Adipocyte (in vitro differentiated cells): ENCODE measurements around the gene MED23.

Experiments used
- DNase-seq: peaks from one replicate; pipeline ENCODE4 v3.0.0-alpha.2; 2015; ENCODE audit warnings: low read depth
- H3K27me3 ChIP-seq: replicated peaks from 2 replicates; pipeline ENCODE4 v1.7.0; 2013; ENCODE audit warnings: mild to moderate bottlenecking, low read length, moderate library complexity; ENCODE audit not compliant: control insufficient read depth, insufficient read depth
- H3K36me3 ChIP-seq: 2 replicates; pipeline ENCODE4 v1.7.0; 2013; ENCODE audit warnings: low read length, mild to moderate bottlenecking, moderate library complexity; ENCODE audit not compliant: control insufficient read depth, insufficient read depth, severe bottlenecking
- H3K4me1 ChIP-seq: 2 replicates; pipeline ENCODE4 v1.7.0; 2013; ENCODE audit warnings: mild to moderate bottlenecking, low read length, moderate library complexity; ENCODE audit not compliant: control insufficient read depth, insufficient read depth
- H3K4me3 ChIP-seq: 2 replicates; pipeline ENCODE4 v1.7.0; 2013; ENCODE audit warnings: mild to moderate bottlenecking, low read length, moderate library complexity
- H3K9ac ChIP-seq: 2 replicates; pipeline ENCODE4 v1.7.0; 2013; ENCODE audit warnings: mild to moderate bottlenecking, low read length, moderate library complexity
- H3K9me3 ChIP-seq: 2 replicates; pipeline ENCODE4 v1.7.0; 2013; ENCODE audit warnings: mild to moderate bottlenecking, low read length, moderate library complexity; ENCODE audit not compliant: control insufficient read depth

Gene MED23

DNA sequence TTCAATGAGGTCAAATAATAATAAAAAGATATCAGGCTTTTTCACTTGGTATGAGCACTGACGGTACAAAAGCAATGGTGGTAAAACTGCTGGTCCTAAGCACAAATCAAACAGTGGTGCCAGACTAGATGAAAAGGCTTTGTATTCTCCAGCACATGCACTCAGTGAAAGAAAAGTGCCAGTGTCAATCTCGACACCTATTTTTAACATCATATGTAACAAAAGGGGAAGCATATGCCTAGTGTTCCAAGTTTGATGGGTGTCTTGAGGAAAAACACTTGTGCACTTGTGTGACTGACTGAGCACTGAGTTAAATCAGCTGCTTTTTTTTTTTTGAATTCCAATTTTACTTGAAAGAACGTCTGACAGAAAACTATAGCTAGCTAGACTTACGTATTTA is 27.3 kb downstream of the MED23 start:
- H3K9me3 ChIP-seq, result no peaks in the 10 kb centered on the region
- peaks cover 93% of the 10 kb centered on the region for H3K36me3 ChIP-seq
- H3K9ac ChIP-seq, result no peak overlapping the region
- DNase-seq, result no peak
- no peak overlapping the region for H3K4me3 ChIP-seq
- no peaks in the 10 kb centered on the region for H3K4me1 ChIP-seq
- H3K27me3 ChIP-seq, result no peaks in the 10 kb centered on the region

GRCh38 chr6:131597446-131597845 is 30.6 kb downstream of the MED23 start:
- Histone ChIP-seq H3K9ac (no peak overlapping the region), H3K9me3 (no peaks in the 10 kb centered on the region), H3K4me3 (no peak overlapping the region), H3K36me3 (peaks cover 95% of the 10 kb centered on the region), H3K27me3 (no peaks in the 10 kb centered on the region), H3K4me1 (no peaks in the 10 kb centered on the region)
- peak; percentile 6 for DNase-seq

DNA sequence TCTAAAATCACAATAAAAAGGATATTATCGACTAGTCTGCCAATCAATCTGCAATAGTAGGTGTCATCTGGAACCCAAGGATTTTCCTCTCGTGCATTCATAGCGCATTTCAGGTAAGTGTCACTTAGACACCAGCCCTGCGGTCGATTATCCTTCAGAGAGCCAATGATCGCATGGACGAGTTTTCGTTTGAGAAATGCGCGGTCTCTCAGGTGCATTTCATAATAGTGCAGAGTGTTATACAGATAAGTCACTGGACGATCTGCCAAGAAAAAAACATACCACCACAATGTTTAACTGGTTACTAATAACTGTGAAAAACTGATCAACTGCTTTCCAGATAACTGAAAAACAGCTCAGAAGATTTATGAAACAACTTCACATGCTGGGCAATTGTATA is 34.0 kb downstream of the MED23 start:
- no peaks in the 10 kb centered on the region for H3K4me1 ChIP-seq
- H3K4me3 ChIP-seq, result no peak overlapping the region
- H3K9ac ChIP-seq, result no peak overlapping the region
- DNase-seq, result no peak
- H3K36me3 ChIP-seq, result peaks cover 90% of the 10 kb centered on the region
- H3K27me3 ChIP-seq, result no peaks in the 10 kb centered on the region
- no peaks in the 10 kb centered on the region for H3K9me3 ChIP-seq

DNA sequence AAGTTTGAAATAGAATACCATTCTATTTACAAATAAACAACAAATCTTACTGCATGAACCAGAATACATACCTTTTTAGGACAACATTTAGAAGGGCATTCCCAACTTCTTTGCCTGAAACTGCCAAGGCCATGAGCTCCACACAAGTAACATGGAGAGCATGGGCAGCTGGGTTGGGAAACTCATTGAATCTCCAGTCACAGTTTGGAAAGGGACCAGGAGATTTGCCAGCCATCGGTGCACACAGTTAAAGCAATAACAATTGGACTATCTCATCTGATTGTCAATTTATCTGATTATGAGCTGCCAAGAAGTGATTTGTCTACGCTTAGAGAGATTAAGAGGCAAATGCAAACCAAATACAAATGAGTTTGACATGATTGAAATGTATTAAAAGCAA is 35.1 kb downstream of the MED23 start:
- H3K27me3 ChIP-seq, result no peaks in the 10 kb centered on the region
- DNase-seq, result no peak
- H3K36me3 ChIP-seq, result peaks cover 90% of the 10 kb centered on the region
- no peak overlapping the region for H3K9ac ChIP-seq
- H3K4me1 ChIP-seq, result no peaks in the 10 kb centered on the region
- no peaks in the 10 kb centered on the region for H3K9me3 ChIP-seq
- no peak overlapping the region for H3K4me3 ChIP-seq

- Histone ChIP-seq H3K36me3 (peaks cover 95% of the 10 kb centered on the region), H3K9me3 (no peaks in the 10 kb centered on the region), H3K4me1 (no peaks in the 10 kb centered on the region), H3K27me3 (no peaks in the 10 kb centered on the region), H3K4me3 (no peak overlapping the region), H3K9ac (no peak overlapping the region)
- DNase-seq, result no peak
Observed at GRCh38 chr6:131588643-131589042, 39.4 kb downstream of the MED23 start.

DNA sequence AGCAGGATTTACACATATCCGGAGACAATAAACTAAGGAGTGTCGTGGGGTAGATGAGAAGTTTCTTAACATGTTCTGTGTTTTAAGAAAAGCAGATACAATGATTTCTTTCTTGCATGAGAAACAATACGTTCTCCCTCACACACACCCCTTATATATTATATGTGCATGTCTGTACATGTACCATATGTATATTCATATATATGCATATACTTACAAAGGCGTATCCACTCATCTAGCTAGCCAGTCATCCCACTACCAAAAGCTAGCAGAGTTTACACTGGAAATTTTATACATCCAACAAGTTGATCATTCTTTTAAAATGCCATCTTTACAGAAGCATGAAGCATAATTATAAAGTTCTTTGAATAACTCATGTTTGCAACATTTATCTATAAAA is 40.1 kb downstream of the MED23 start:
- Histone ChIP-seq H3K9ac (no peak overlapping the region), H3K4me3 (no peak overlapping the region), H3K36me3 (peaks cover 95% of the 10 kb centered on the region), H3K9me3 (no peaks in the 10 kb centered on the region), H3K27me3 (no peaks in the 10 kb centered on the region), H3K4me1 (no peaks in the 10 kb centered on the region)
- DNase-seq, result no peak

GRCh38 chr6:131586543-131586942 is 41.5 kb downstream of the MED23 start:
- Histone ChIP-seq H3K9me3 (no peaks in the 10 kb centered on the region), H3K9ac (no peak overlapping the region), H3K36me3 (peaks cover 95% of the 10 kb centered on the region), H3K27me3 (no peaks in the 10 kb centered on the region), H3K4me1 (no peaks in the 10 kb centered on the region), H3K4me3 (no peak overlapping the region)
- no peak for DNase-seq

DNA sequence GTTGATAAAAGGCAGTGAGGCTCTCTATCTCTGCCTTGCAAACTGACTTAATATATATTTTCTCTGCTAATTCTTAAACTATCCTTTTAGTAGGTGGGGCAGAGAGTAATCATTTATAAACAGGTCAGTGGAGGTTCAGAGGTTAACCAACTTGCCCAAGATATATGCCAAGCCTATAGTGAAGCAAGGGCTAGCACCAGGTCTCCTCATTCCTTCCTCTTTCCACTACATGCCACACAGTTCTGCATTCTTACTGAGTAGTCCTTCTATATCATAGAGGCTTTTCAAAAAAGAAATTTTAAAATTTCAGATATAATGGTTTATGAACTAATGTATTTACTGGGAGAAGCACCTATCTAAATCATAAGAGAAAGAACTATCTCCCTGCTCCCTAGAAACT is 46.5 kb downstream of the MED23 start:
- no peak overlapping the region for H3K4me3 ChIP-seq
- DNase-seq, result no peak
- H3K9me3 ChIP-seq, result no peaks in the 10 kb centered on the region
- H3K9ac ChIP-seq, result no peak overlapping the region
- no peaks in the 10 kb centered on the region for H3K27me3 ChIP-seq
- H3K36me3 ChIP-seq, result peaks cover 87% of the 10 kb centered on the region
- H3K4me1 ChIP-seq, result no peaks in the 10 kb centered on the region

GRCh38 chr6:131575834-131576478 is 52.1 kb downstream of the MED23 start:
- H3K27me3 ChIP-seq, result no peaks in the 10 kb centered on the region
- H3K4me1 ChIP-seq, result peaks cover 6% of the 10 kb centered on the region
- DNase-seq, result no peak
- H3K4me3 ChIP-seq, result no peak overlapping the region
- H3K9me3 ChIP-seq, result no peaks in the 10 kb centered on the region
- no peak overlapping the region for H3K9ac ChIP-seq
- H3K36me3 ChIP-seq, result peaks cover 31% of the 10 kb centered on the region

DNA sequence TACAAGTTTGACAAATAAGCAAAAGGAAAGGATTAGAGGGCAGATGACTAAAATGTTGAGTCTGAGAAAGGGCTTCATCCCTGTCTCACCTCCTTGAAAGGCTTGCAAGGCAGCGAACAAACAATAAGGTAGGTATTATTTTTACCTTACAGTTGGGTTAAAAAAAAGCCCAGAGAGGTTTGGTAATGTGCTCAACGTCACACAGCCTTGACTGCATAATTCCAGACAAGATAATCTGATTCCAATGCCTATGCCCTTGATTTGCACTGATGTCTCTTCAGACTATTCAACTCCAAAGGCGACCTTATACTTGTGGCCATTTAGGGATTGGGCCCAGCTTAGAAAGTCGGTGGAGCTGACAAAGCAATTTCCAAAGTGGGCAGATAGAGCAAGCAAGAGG is 53.4 kb downstream of the MED23 start:
- no peaks in the 10 kb centered on the region for H3K27me3 ChIP-seq
- no peak overlapping the region for H3K9ac ChIP-seq
- H3K4me1 ChIP-seq, result peaks cover 6% of the 10 kb centered on the region
- no peaks in the 10 kb centered on the region for H3K9me3 ChIP-seq
- H3K36me3 ChIP-seq, result peaks cover 19% of the 10 kb centered on the region
- no peak overlapping the region for H3K4me3 ChIP-seq
- no peak for DNase-seq

DNA sequence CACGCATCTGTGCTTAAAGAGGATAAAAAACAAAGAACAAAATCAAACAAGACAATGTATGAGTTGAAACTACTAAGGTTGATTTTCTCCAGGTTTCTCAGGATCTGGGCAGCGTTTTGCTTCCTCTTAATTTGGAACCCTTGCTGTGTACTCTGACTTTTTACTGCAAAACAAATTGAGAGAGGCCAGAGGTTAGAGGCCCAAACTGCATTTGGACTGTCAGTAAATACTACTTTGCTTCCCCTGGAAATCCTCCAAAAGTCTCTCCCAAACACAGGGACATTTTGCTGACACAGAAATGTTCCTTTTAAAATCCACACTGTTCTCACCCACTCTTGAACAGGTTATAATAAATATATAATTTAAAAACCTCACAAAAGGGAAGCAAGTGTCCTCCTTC is 53.9 kb downstream of the MED23 start:
- Histone ChIP-seq H3K4me3 (no peak overlapping the region), H3K4me1 (peaks cover 6% of the 10 kb centered on the region), H3K27me3 (no peaks in the 10 kb centered on the region)

More for the DNA sequence above, 53.9 kb downstream of the MED23 start:
- H3K9me3 ChIP-seq, result no peaks in the 10 kb centered on the region
- H3K9ac ChIP-seq, result no peak overlapping the region
- DNase-seq, result no peak
- peaks cover 14% of the 10 kb centered on the region for H3K36me3 ChIP-seq
